ENCODE measurements around the gene ULK4.
"Not testable (repeated sequence)": the region's sequence is repeated elsewhere in the genome, so short reads cannot be mapped to it uniquely, and the experiment has no call there.

Gene ULK4

DNA sequence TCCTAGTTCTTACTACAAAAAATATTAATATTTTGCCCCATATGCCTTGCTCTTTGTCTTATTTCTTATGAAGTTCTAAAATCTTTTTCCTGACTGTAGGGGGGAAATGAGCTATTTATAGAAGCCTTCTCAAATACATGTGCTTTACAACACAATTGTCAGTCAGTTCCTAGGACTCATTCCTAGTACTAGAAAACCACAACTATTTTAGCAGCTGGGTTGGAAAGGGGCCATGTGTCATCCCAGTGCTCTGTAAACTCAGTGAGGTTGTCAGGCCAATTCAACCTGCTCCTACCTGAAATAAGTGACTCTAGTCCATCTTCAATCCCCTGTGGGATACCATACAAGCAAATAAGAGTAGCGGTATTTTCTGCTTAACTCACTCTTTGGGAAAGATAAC, 153.8 kb downstream of the ULK4 start:
- no peak for TF ChIP-seq ZNF274 (IDR thresholded peaks at IDR 0.05; ENCODE audit: low read depth, low read length)
- H3K4me3 ChIP-seq (ENCODE audit: low read length) = no peak overlapping the region

- H3K4me3 ChIP-seq (ENCODE audit: low read length) = no peak overlapping the region
- TF ChIP-seq ZNF274 (IDR thresholded peaks at IDR 0.05; ENCODE audit: low read depth, low read length) = no peak
Observed at GRCh38 chr3:41794748-41795589, 166.9 kb downstream of the ULK4 start.

- TF ChIP-seq ZNF274 (IDR thresholded peaks at IDR 0.05; ENCODE audit: low read depth, low read length) = no peak
- H3K4me3 ChIP-seq (ENCODE audit: low read length) = no peak overlapping the region
Observed at GRCh38 chr3:41792806-41793205, 169.1 kb downstream of the ULK4 start.

DNA sequence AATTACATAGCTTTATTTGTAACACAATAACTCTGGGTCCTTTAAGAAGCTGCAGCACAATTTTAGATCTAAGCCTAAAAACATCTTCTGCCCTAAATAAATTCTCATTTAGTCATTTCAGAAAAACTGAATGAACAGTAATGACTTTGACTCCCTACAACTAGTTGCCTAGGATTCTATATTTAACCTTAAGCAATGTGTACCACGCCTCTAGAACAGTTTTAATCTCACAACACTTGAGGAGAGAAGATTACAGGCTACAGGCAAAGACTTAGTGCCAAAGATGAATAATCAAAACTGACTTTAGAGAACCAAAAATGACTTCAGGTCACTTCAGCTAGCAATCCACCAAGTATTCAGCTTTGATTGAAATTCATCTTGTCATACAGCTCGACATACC, 192.8 kb downstream of the ULK4 start:
- no peak overlapping the region for H3K4me3 ChIP-seq (ENCODE audit: low read length)
- TF ChIP-seq ZNF274 (IDR thresholded peaks at IDR 0.05; ENCODE audit: low read depth, low read length) = no peak

GRCh38 chr3:41768363-41768762, 193.5 kb downstream of the ULK4 start:
- TF ChIP-seq ZNF274 (IDR thresholded peaks at IDR 0.05; ENCODE audit: low read depth, low read length) = no peak
- no peak overlapping the region for H3K4me3 ChIP-seq (ENCODE audit: low read length)

DNA sequence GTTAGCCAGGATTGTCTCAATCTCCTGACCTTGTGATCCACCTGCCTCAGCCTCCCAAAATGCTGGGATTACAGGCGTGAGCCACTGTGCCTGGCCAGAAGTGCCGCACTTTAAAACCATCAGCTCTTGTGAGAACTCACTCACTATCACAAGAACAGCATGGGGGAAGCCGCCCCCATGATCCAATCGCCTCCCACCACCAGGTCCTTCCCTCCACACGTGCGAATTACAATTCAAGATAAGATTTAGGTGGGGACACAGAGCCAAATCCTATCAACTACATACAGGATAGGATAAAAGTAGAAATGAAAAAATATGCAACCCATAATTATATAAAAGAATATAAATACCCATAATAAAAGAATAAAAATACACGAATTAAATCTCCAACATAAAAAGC, 199.0 kb downstream of the ULK4 start:
- H3K4me3 ChIP-seq (ENCODE audit: low read length) = not testable (repeated sequence)

DNA sequence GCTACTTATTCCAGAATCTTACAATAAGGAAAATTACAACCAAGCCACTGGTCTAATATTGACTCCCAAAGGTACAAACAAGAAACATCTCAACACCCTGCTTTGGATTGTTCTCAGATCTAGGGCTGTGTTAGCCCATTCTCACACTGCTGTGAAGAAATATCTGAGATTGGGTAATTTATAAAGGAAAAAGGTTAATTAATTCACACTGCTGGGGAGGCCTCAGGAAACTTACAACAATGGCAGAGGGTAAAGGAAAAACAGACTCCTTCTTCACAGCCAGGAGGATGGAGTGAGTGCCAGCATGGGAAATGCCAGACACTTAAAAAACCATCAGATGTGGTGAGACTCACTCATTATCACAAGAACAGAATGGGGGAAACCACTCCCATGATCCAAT, 208.3 kb downstream of the ULK4 start:
- H3K4me3 ChIP-seq (ENCODE audit: low read length) = no peak overlapping the region
- no peak for TF ChIP-seq ZNF274 (IDR thresholded peaks at IDR 0.05; ENCODE audit: low read depth, low read length)

DNA sequence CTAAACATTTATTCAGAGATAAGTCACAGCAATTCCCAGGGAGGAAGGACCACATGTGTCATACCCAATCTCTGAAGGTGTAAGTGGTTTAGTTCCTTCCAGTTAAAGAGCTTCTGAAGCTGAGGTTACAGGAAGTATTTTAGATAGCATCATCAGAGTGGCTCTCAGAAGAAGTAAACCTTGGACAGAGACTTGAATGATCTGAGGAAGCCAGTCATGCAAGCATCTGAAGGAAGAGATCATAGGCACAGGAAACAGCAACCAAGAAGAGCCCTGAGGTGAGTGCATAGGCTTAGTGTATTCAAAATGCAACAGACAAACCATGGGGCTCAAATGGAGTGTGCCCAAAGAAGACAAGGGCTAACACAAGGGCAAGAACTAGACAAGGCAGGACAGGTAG, 210.3 kb downstream of the ULK4 start:
- H3K4me3 ChIP-seq (ENCODE audit: low read length) = no peak overlapping the region
- TF ChIP-seq ZNF274 (IDR thresholded peaks at IDR 0.05; ENCODE audit: low read depth, low read length) = no peak

GRCh38 chr3:41749988-41750387, 211.9 kb downstream of the ULK4 start:
- TF ChIP-seq ZNF274 (IDR thresholded peaks at IDR 0.05; ENCODE audit: low read depth, low read length) = no peak
- no peak overlapping the region for H3K4me3 ChIP-seq (ENCODE audit: low read length)

- no peak overlapping the region for H3K4me3 ChIP-seq (ENCODE audit: low read length)
- TF ChIP-seq ZNF274 (IDR thresholded peaks at IDR 0.05; ENCODE audit: low read depth, low read length) = no peak
Observed at GRCh38 chr3:41746215-41746614, 215.7 kb downstream of the ULK4 start.

DNA sequence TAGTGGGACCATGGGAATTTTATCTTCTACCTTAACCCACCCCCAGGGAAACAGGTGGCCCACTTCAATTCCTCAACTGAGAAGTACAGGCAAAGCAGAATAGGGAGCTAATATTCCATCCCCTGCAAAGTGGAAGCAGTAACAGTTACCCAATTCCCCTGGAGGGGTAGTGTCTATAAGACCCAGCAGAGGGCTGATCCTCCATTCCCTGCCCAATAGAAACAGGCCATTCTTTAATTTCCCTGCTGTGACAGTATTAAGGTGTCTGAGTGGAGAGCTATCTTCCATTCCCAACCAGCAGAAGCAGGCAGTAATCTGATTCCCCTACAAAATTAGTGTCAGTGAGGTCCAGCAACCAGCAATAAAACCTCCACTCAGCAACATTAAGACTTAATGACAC, 219.8 kb downstream of the ULK4 start:
- TF ChIP-seq ZNF274 (IDR thresholded peaks at IDR 0.05; ENCODE audit: low read depth, low read length) = no peak
- H3K4me3 ChIP-seq (ENCODE audit: low read length) = no peak overlapping the region

- no peak for TF ChIP-seq ZNF274 (IDR thresholded peaks at IDR 0.05; ENCODE audit: low read depth, low read length)
- no peak overlapping the region for H3K4me3 ChIP-seq (ENCODE audit: low read length)
Observed at GRCh38 chr3:41740374-41740886, 221.5 kb downstream of the ULK4 start.

DNA sequence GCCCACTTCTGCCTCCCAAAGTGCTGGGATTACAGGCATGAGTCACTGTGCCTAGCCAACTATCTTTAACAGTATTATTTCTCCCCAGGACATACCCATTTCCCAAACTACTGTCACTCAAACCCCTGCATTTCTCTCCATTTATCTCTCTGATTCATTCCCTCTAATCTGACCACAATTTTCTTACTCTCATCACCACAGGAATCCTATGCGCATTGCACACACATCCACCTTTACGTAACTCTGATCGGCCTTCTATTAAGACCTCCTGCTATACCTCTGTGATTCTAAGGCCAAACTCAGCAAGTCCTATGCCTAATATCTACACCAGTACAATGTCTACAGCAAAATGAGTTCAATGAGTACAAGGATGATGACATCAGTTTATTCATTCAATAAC, 235.0 kb downstream of the ULK4 start:
- no peak for TF ChIP-seq ZNF274 (IDR thresholded peaks at IDR 0.05; ENCODE audit: low read depth, low read length)
- no peak overlapping the region for H3K4me3 ChIP-seq (ENCODE audit: low read length)

DNA sequence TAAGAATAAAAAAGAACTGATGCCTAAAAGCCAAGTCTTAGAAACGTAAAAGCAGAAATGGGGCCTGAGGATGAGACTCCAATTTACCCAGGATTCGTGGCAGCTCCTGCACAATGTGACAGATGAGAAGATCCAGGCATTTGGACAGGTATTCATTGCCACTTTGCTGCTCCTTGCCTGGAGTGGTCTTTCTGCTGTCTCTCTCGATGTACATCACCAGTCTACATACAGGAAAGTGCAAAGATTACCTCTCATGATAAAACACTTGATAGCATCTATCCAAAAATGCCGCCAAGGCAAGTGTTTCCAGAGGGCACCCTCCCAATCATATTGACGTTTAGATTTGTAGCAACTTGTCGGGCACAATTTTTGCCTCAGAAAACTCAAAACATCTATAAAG, 244.3 kb downstream of the ULK4 start:
- no peak for TF ChIP-seq ZNF274 (IDR thresholded peaks at IDR 0.05; ENCODE audit: low read depth, low read length)

GRCh38 chr3:41716471-41716870, 245.4 kb downstream of the ULK4 start:
- TF ChIP-seq ZNF274 (IDR thresholded peaks at IDR 0.05; ENCODE audit: low read depth, low read length) = no peak
- no peak overlapping the region for H3K4me3 ChIP-seq (ENCODE audit: low read length)

More for the DNA sequence above, 244.3 kb downstream of the ULK4 start:
- H3K4me3 ChIP-seq (ENCODE audit: low read length) = no peak overlapping the region

DNA sequence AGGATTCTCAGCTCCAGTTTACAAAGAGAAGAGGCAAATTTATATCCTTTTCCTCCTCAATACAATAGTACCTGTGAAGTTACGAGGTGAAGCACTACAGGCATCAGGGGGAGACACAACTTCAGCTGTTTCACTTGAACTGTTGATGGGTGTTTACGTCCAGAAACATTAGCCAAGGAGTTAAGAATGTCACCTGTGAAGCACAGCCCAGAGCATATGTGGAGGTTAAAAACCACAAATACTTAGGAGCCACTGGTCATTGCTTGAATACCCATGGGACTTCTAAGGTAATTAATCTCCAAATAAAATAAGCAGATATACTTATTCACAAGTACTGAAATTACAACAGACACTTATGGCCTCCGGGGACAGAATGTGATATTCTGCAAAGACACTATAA, 246.5 kb downstream of the ULK4 start:
- no peak overlapping the region for H3K4me3 ChIP-seq (ENCODE audit: low read length)
- TF ChIP-seq ZNF274 (IDR thresholded peaks at IDR 0.05; ENCODE audit: low read depth, low read length) = no peak

All from GM08714 (cell line).